Left lung (tissue), 10 donors: ENCODE results near the gene SRSF12. TPM values are rescaled to one million over a fixed set of nuclear protein-coding genes. Genes with fewer than 3 reads are reported as not detected.
A peak's percentile ranks its signal among the peaks of the same experiment; 100 is the strongest.

Experiments
- ATAC-seq: fragments of 200-7000 bp; cut with Tn5 transposase; one replicate; pipeline ENCODE4 v1.9.1; 2020; ENCODE audit warnings: moderate library complexity
- DNase-seq, 4 donors: peaks; one replicate each; pipeline ENCODE4 v3.0.0-alpha.2; 2013 to 2020
- H3K27ac ChIP-seq, 2 donors: fragments of 200-600 bp; sonication (generic) in 1 of 2; one replicate each; pipeline versions ENCODE4 v1.5.0 to v1.8.0; 2020 to 2021
- H3K27me3 ChIP-seq, 2 donors: fragments of 200-600 bp; sonication (generic) in 1 of 2; one replicate each; pipeline versions ENCODE4 v1.5.0 to v1.8.0; 2020 to 2021
- H3K36me3 ChIP-seq, 2 donors: fragments of 200-600 bp; sonication (generic) in 1 of 2; one replicate each; pipeline versions ENCODE4 v1.5.0 to v1.8.0; 2020 to 2021
- H3K4me1 ChIP-seq, 2 donors: fragments of 200-600 bp; one replicate each; pipeline ENCODE4 v1.8.0; 2021
- H3K4me3 ChIP-seq, 2 donors: fragments of 200-600 bp; sonication (generic) in 1 of 2; one replicate each; pipeline versions ENCODE4 v1.5.0 to v1.8.0; 2020 to 2021; ENCODE audit warnings: mild to moderate bottlenecking in 1 of 2
- H3K9me3 ChIP-seq, 2 donors: fragments of 200-600 bp; sonication (generic) in 1 of 2; one replicate each; pipeline versions ENCODE4 v1.5.0 to v1.8.0; 2020 to 2021
- CTCF ChIP-seq, 2 donors: fragments of 200-600 bp; sonication (generic) in 1 of 2; IDR thresholded peaks; one replicate each; pipeline versions ENCODE4 v1.5.0 to v1.8.0; 2021; ENCODE audit warnings: antibody characterized with exemption in 2 of 2
- intact Hi-C, 2 donors: fragments of 100-400 bp; cut with DNase I; formaldehyde crosslinking; loops; one replicate each; pipeline versions ENCODE4 v1.11.2 to v1.14.2; 2022
- polyA plus RNA-seq, 6 donors: library from polyadenylated mRNA; unstranded; fragments of 120-200 nt; gene quantifications; one replicate each; pipeline ENCODE4 v1.2.1, GENCODE V29; 2013; ENCODE audit not compliant: insufficient read length in 6 of 6
- total RNA-seq, 2 donors: library from RNA; stranded (reverse); fragmentation: NEBNext Ultra II Directional; extraction: Animal tissue kit (Norgen Biotek cat#: 25700); gene quantifications; one replicate each; pipeline ENCODE4 v1.2.1, GENCODE V29; 2021
- donor health status: DM: no; HTN: yes; CAD: no.
- donor health status: DM: no; HTN: no; CAD: no.

Gene SRSF12
- total and polyA plus RNA-seq, 8 donors = 0.63 to 12.5 (median 9.6) TPM

GRCh38 chr6:89050155-89050554 lies 67.7 kb downstream of the SRSF12 start:
- no peaks in the 10 kb centered on the region for H3K27me3 ChIP-seq
- H3K27ac ChIP-seq = peak overlapping the region in 1 of 2 donors; percentile 67
- no peaks in the 10 kb centered on the region for H3K36me3 ChIP-seq
- no peak overlapping the region for H3K4me3 ChIP-seq
- no peak for TF ChIP-seq CTCF (IDR thresholded peaks at IDR 0.05)
- H3K9me3 ChIP-seq = no peaks in the 10 kb centered on the region
- peaks cover 4 to 56% of the 10 kb centered on the region in 2 donors for H3K4me1 ChIP-seq
- DNase-seq = peak in 2 of 4 donors; percentile 70 to 77
- peak; percentile 80 for ATAC-seq
- intact Hi-C loops = no loop called here

GRCh38 chr6:89048985-89049384 lies 68.9 kb downstream of the SRSF12 start:
- H3K4me1 ChIP-seq = peaks cover 4 to 67% of the 10 kb centered on the region in 2 donors

GRCh38 chr6:89048288-89048923 lies 69.5 kb downstream of the SRSF12 start:
- no peak for ATAC-seq
- H3K4me1 ChIP-seq = peaks cover 4 to 67% of the 10 kb centered on the region in 2 donors
- DNase-seq = no peak
- H3K4me3 ChIP-seq = no peak overlapping the region
- no peaks in the 10 kb centered on the region for H3K36me3 ChIP-seq
- no peaks in the 10 kb centered on the region for H3K27me3 ChIP-seq
- intact Hi-C loops = no loop called here
- no peak for TF ChIP-seq CTCF (IDR thresholded peaks at IDR 0.05)
- H3K27ac ChIP-seq = no peak overlapping the region
- H3K9me3 ChIP-seq = no peaks in the 10 kb centered on the region

More at GRCh38 chr6:89048985-89049384, 68.9 kb downstream of the SRSF12 start:
- no peaks in the 10 kb centered on the region for H3K9me3 ChIP-seq
- intact Hi-C loops = no loop called here
- no peak for ATAC-seq
- H3K27ac ChIP-seq = no peak overlapping the region
- DNase-seq = no peak
- H3K4me3 ChIP-seq = no peak overlapping the region
- H3K27me3 ChIP-seq = no peaks in the 10 kb centered on the region
- no peak for TF ChIP-seq CTCF (IDR thresholded peaks at IDR 0.05)
- no peaks in the 10 kb centered on the region for H3K36me3 ChIP-seq

GRCh38 chr6:89047473-89047872 lies 70.4 kb downstream of the SRSF12 start:
- peaks cover 4 to 67% of the 10 kb centered on the region in 2 donors for H3K4me1 ChIP-seq
- intact Hi-C loops = no loop called here
- DNase-seq = no peak
- no peaks in the 10 kb centered on the region for H3K9me3 ChIP-seq
- peak overlapping the region in 1 of 2 donors; percentile 29 for H3K27ac ChIP-seq
- no peak overlapping the region for H3K4me3 ChIP-seq
- TF ChIP-seq CTCF (IDR thresholded peaks at IDR 0.05) = no peak
- H3K27me3 ChIP-seq = no peaks in the 10 kb centered on the region
- H3K36me3 ChIP-seq = no peaks in the 10 kb centered on the region
- ATAC-seq = no peak

Other genes with a start within 250 kb of the SRSF12 start
- 10 to 100 TPM; 12.1 to 15.2 TPM for gene RNGTT, start 154.5 kb downstream of the SRSF12 start, total RNA-seq
- 10 to 100 TPM; 15.6 to 18.5 (median 16.1) TPM for gene RNGTT, start 154.5 kb downstream of the SRSF12 start, polyA plus RNA-seq
- gene PNRC1, start 37.3 kb downstream of the SRSF12 start, total RNA-seq = 100 to 1,000 TPM; 143 to 153 TPM
- gene PNRC1, start 37.3 kb downstream of the SRSF12 start, polyA plus RNA-seq = 100 to 1,000 TPM; 152 to 186 (median 163) TPM
- 10 to 100 TPM in 1 of 2 donors, 1 to 10 TPM in 1; 8.6 to 11.4 TPM for gene PM20D2, start 28.0 kb upstream of the SRSF12 start, total RNA-seq
- gene PM20D2, start 28.0 kb upstream of the SRSF12 start, polyA plus RNA-seq = 10 to 100 TPM; 22.0 to 30.8 (median 24.9) TPM
- not detected for gene GABRR1, start 99.3 kb upstream of the SRSF12 start, total RNA-seq
- not detected for gene GABRR1, start 99.3 kb upstream of the SRSF12 start, polyA plus RNA-seq
- gene GABRR2, start 197.2 kb upstream of the SRSF12 start, total RNA-seq = 1 to 10 TPM in 1 of 2 donors, under 1 TPM in 1; 0.82 to 4.8 TPM
- 1 to 10 TPM in 3 of 6 donors, under 1 TPM in 3; 0.67 to 2.5 (median 1.3) TPM for gene GABRR2, start 197.2 kb upstream of the SRSF12 start, polyA plus RNA-seq
- 10 to 100 TPM; 33.5 to 52.2 TPM for gene UBE2J1, start 234.7 kb upstream of the SRSF12 start, total RNA-seq
- gene UBE2J1, start 234.7 kb upstream of the SRSF12 start, polyA plus RNA-seq = 10 to 100 TPM; 51.6 to 62.2 (median 53.7) TPM